Lower lobe of right lung (tissue), 2 donors: Measurements from ENCODE around the gene MCMBP. TPM values are rescaled to one million over a fixed set of nuclear protein-coding genes. Genes with fewer than 3 reads are reported as not detected.

Source experiments
- ATAC-seq, 2 donors: fragments of 200-7000 bp; cut with Tn5 transposase; one replicate each; pipeline ENCODE4 v1.9.1; 2020 to 2022; ENCODE audit warnings: mild to moderate bottlenecking in 2 of 2, moderate library complexity in 2 of 2
- DNase-seq: peaks from one replicate; pipeline ENCODE4 v3.0.0-alpha.2; 2020
- H3K27ac ChIP-seq: fragments of 200-600 bp; one replicate; pipeline ENCODE4 v1.8.0; 2022
- H3K27me3 ChIP-seq: fragments of 200-600 bp; one replicate; pipeline ENCODE4 v1.8.0; 2022; ENCODE audit warnings: low read depth
- H3K36me3 ChIP-seq: fragments of 200-600 bp; one replicate; pipeline ENCODE4 v1.8.0; 2022; ENCODE audit warnings: mild to moderate bottlenecking
- H3K4me1 ChIP-seq: fragments of 200-600 bp; one replicate; pipeline ENCODE4 v1.8.0; 2022
- H3K4me3 ChIP-seq: fragments of 200-600 bp; one replicate; pipeline ENCODE4 v1.8.0; 2022; ENCODE audit warnings: mild to moderate bottlenecking
- H3K9me3 ChIP-seq: fragments of 200-600 bp; one replicate; pipeline ENCODE4 v1.8.0; 2022
- CTCF ChIP-seq: fragments of 200-600 bp; IDR thresholded peaks from one replicate; pipeline ENCODE4 v1.8.0; 2022; ENCODE audit warnings: antibody characterized with exemption, mild to moderate bottlenecking
- intact Hi-C: fragments of 100-400 bp; cut with DNase I; formaldehyde crosslinking; loops from one replicate; pipeline ENCODE4 v1.11.0; 2022
- total RNA-seq: library from RNA; stranded (reverse); fragmentation: NEBNext Ultra II Directional; extraction: Animal tissue kit (Norgen Biotek cat#: 25700); gene quantifications from one replicate; pipeline ENCODE4 v1.2.1, GENCODE V29; 2021
- donor health status: DM: no; HTN: yes; CAD: no; lungs with severe emphysema.

The MCMBP gene
- total RNA-seq, 1 donor from 2014 or later, result 52.1 TPM

GRCh38 chr10:119782981-119783664 lies 89.5 kb downstream of the MCMBP start:
- Histone ChIP-seq H3K9me3 (no peaks in the 10 kb centered on the region), H3K4me3 (no peak overlapping the region), H3K4me1 (peaks cover 12% of the 10 kb centered on the region), H3K27ac (no peak overlapping the region), H3K36me3 (no peaks in the 10 kb centered on the region), H3K27me3 (no peaks in the 10 kb centered on the region)
- DNase-seq (no peak), ATAC-seq (no peak)
- TF ChIP-seq CTCF, result no peak
- intact Hi-C loops, result no loop called here

- intact Hi-C loops, result no loop called here
- Histone ChIP-seq H3K9me3 (no peaks in the 10 kb centered on the region), H3K27ac (no peak overlapping the region), H3K27me3 (no peaks in the 10 kb centered on the region), H3K4me3 (no peak overlapping the region), H3K4me1 (peaks cover 12% of the 10 kb centered on the region), H3K36me3 (no peaks in the 10 kb centered on the region)
- TF ChIP-seq CTCF, result no peak
- DNase-seq (no peak), ATAC-seq (no peak)
Observed at GRCh38 chr10:119781498-119781897, 91.1 kb downstream of the MCMBP start.

- Histone ChIP-seq H3K27me3 (no peaks in the 10 kb centered on the region), H3K4me1 (peaks cover 12% of the 10 kb centered on the region), H3K27ac (no peak overlapping the region), H3K9me3 (no peaks in the 10 kb centered on the region), H3K4me3 (no peak overlapping the region), H3K36me3 (no peaks in the 10 kb centered on the region)
- DNase-seq, result no peak
- no peak for TF ChIP-seq CTCF
- ATAC-seq, result no peak
- intact Hi-C loops, result no loop called here
Observed at GRCh38 chr10:119780879-119781480, 91.7 kb downstream of the MCMBP start.

Other genes starting within 250 kb of the MCMBP start
- 30.2 TPM for gene BAG3, start 221.5 kb downstream of the MCMBP start, total RNA-seq
- gene INPP5F, start 146.8 kb downstream of the MCMBP start, total RNA-seq, result 16.0 TPM
- 58.8 TPM for gene SEC23IP, start 19.9 kb upstream of the MCMBP start, total RNA-seq